Measurements from ENCODE around the gene NUP214.
"Not testable (repeated sequence)": the region's sequence is repeated elsewhere in the genome, so short reads cannot be mapped to it uniquely, and the experiment has no call there.

Gene NUP214

DNA sequence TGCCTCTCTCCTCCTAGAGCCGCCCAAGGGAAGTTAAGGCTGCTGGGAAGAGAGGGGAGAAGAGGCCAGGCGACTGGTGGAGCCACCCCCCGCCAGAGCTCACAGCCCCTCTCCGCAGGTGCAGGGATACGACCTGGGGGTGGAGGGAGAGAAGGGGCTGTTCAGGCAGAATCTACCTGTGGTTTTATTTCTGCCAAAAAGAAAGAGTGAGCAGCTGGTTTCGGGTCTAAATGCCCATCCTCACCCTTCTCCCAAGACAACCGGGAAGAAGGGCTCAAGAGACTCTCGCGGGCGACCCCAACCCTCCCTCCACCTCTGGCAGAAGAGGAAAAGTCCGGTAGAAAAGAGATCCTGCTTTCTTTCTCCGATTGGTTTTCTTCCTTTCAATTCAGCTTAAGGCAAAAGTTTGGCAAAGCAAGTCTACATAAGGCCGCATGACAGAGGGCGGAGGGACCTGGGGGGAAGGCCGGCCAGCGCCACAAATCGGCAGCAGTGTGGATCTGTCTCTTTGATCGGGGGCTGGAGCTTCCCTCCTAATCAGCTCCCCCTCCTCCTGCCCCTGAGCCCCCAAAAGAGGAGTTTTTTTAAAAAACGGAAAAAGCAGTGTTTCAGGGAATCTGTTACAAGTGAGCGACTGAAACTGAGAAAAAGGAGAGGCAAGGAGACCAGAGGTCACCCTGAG, 134.7 kb downstream of the NUP214 start:
- no peak for DNase-seq (ENCODE audit: low spot score)

- no peak for DNase-seq (ENCODE audit: low spot score)
Observed at GRCh38 chr9:131260751-131261452, 135.5 kb downstream of the NUP214 start.

- DNase-seq (ENCODE audit: low spot score), result no peak
Observed at GRCh38 chr9:131262327-131263032, 137.1 kb downstream of the NUP214 start.

DNA sequence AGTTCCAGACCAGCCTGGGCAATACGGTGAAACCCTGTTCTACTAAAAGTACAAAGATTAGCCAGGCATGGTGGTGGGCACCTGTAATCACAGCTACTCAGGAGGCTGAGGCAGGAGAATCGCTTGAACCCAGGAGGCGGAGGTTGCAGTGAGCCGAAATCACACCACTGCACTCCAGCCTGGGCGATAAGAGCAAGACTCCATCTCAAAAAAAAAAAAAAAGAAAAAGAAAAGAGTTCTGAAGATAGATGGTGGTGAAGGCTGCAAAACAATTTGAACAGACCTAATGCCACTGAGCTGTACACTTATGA, 137.6 kb downstream of the NUP214 start:
- DNase-seq (ENCODE audit: low spot score), result not testable (repeated sequence)

DNA sequence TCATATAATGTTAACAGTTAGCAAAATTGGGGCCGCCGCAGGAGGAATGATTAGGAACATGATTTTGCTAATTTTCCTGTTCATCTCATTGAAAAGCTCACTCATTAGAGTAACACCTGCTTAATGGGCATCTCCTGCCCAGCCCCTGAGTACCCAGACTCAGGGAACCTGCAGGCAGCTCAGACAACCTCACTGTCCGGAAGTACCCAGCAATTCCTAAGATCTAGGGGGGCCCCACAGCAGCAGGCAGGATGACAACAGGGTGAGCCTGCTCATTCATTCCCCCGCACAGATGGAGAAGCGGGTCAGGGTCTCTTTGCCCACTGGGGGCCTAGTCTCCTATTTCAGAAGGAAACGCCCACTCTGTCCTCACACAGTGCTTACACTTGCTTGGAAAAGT, 138.3 kb downstream of the NUP214 start:
- no peak for DNase-seq (ENCODE audit: low spot score)

- DNase-seq (ENCODE audit: low spot score), result no peak
Observed at GRCh38 chr9:131264231-131264630, 138.8 kb downstream of the NUP214 start.

- peak; percentile 35 for DNase-seq (ENCODE audit: low spot score)
Observed at GRCh38 chr9:131266266-131267229, 141.2 kb downstream of the NUP214 start.

DNA sequence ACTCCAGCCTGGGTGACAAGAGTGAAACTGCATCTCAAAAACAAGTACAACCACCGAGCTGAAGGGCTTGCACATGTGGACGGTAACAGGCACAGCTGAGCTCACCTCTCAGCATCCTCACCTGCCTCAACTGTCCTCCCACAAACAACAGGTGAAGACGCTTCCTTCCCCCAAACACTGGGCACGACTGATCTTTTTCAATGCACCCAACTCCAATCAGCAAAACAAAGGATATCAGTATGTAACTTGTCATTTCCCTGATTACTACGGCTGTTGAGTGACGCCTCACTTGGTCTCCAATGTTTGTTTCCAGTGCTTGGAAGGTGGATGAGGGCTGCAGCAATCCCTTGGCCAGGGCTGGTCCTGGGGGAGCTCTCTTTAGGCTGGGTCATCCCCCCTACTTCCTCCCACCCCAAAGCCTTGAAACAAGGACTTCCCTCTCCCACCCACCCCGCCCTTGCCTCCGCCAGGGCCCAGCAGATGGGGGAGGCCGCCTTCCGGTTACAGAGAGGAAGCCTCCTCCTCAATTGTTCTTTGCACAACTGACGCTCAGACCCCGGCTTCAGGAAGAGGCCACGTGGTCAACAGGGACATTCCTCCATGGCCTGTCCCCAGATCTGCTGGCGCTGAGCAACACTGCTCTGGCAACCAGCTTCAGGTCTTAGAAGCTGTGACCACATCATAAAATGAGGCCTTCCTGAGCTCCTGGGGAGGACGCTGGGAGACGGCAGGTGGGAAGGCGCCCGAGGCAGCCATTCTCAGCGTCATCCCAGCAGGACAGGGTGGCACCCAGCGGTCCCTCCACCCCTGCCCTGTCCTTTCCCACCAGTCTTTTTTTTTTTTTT, 145.0 kb downstream of the NUP214 start:
- no peak for DNase-seq (ENCODE audit: low spot score)

GRCh38 chr9:131271016-131271273, 145.6 kb downstream of the NUP214 start:
- DNase-seq (ENCODE audit: low spot score), result not testable (repeated sequence)

DNA sequence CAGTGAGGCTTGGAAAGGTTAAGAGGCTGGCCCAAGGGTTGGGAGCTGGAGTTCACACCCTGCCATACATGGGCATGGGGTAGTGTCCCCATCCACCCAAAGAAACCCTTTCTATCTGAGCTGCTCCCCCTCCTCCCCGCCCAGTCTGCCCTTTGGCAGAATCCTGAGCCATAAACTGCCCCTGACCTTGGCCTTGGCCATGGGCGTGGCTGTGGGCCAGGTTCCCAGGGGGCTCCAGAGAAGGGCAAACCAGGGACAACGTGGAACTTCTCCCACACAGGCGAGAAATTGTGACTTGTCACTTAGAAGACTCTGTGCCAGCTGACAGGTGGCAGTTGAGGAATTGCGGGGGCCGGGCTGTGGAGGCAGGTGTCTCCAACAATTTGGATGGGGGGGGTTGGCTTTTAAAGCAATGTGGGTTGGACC, 146.1 kb downstream of the NUP214 start:
- no peak for DNase-seq (ENCODE audit: low spot score)

DNA sequence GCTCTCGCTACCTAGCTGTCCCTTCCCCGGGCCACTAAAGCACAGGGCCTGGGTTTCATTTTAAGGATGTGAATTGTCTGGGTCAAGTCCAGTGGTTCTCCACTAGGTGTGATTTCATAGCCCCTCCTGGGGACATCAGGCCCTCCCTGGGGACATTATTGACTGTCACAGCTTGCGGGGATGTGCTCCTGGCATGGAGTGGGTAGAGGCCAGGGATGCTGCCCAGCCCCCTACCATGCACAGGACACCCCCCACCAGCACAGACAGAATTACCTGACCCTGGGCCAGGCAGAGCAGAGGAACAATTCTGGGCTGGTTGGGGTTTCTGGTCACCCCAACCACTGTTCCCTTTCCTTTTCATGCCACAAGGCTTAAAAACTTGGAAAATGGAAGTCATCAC, 146.8 kb downstream of the NUP214 start:
- DNase-seq (ENCODE audit: low spot score), result no peak

DNA sequence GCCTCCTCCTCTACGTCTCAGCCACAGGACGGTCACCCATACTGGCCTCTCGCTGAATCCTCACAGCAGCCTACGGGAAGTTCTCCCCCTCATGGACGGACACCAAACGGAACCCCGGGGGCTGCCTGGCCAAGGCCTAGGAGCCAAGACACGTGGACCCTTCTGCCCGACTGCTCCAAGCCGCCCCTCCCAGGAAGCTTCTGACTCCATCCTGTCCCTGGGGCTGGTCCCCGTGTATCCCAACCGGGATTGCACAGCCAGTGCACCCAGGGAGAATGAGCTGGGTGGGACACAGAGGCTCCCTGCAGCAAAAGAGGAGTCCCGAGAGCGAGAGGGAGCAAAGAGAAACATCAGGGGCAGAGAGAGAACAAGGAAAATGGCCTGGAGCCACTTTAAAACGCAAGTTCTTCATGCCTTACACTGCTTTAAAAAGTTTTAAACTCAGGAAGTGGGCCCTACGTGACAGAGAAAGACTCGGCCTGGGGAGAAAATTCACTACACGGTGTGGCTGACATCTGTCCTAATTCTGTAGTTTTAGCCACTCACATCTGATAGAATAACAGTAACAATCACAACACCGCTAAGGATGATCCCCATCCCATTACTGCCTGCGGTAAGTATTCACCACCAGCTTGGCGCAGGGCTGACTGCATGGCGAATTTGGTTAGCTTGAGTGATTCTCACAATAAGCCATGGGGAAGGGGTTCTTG, 147.9 kb downstream of the NUP214 start:
- no peak for DNase-seq (ENCODE audit: low spot score)

GRCh38 chr9:131273856-131274673, 148.7 kb downstream of the NUP214 start:
- DNase-seq (ENCODE audit: low spot score), result no peak

- no peak for DNase-seq (ENCODE audit: low spot score)
Observed at GRCh38 chr9:131274674-131275331, 149.4 kb downstream of the NUP214 start.

GRCh38 chr9:131275332-131276093, 150.1 kb downstream of the NUP214 start:
- peak; percentile 22 for DNase-seq (ENCODE audit: low spot score)

- DNase-seq (ENCODE audit: low spot score), result peak; percentile 34
Observed at GRCh38 chr9:131276094-131276888, 150.9 kb downstream of the NUP214 start, which contains the start of gene FAM78A. Gene FAM78A, minus strand, starts transcription at chr9:131276510. Its CDS starts 331 bp downstream, at chr9:131276179.

- no peak for DNase-seq (ENCODE audit: low spot score)
Observed at GRCh38 chr9:131276891-131277286, 151.5 kb downstream of the NUP214 start.
